Upper lobe of left lung (tissue), 4 donors: ENCODE results near the gene PHF23.

Experiments used
- CTCF ChIP-seq, 6 experiments: fragments of 450-650 bp in 4 of 6; fragments of 200-600 bp in 2 of 6; sonication (generic) in 2 of 6; IDR thresholded peaks; one replicate each; pipeline ENCODE4 v1.5.1; 2016 to 2019; ENCODE audit warnings: antibody characterized with exemption in 6 of 6
- EP300 ChIP-seq, 4 donors: sonication (generic); formaldehyde crosslinking; IDR thresholded peaks; one replicate each; pipeline ENCODE4 v1.5.1; 2017; ENCODE audit warnings: antibody characterized with exemption in 4 of 4, control low read depth in 2 of 4
- POLR2A ChIP-seq, 4 donors: fragments of 450-650 bp; IDR thresholded peaks; one replicate each; pipeline ENCODE4 v1.5.1; 2016 to 2017; ENCODE audit warnings: antibody characterized with exemption in 4 of 4, mild to moderate bottlenecking in 2 of 4

- TF ChIP-seq POLR2A (IDR thresholded peaks at IDR 0.05) (no peak), CTCF (IDR thresholded peaks at IDR 0.05) (no peak), EP300 (IDR thresholded peaks at IDR 0.05) (no peak)
These were observed 46.4 kb upstream of the PHF23 start for GRCh38 chr17:7285679-7286078.
